ENCODE measurements around the gene COLGALT1. TPM values are rescaled to one million over a fixed set of nuclear protein-coding genes. Genes with fewer than 3 reads are reported as not detected.

Gene COLGALT1
- total RNA-seq, 1 donor from 2014 or later = 60.7 TPM

DNA sequence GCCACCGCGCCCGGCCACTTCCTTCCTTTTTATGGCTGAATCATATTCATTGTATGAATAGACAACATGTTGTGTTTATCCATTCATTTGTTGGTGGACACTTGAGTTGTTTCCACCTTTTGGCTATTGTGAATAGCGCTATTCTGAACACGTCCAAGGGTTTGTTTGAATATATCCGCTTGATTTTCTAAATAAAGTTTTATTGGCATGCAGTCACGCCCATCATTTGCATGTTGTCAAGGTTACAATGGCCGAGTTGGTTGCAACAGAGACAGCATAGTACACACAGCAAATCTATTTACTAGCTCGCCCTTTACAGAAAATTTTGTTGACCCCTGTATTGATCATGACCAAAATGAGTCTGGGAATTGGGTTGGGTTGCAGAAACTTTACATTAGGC lies 43.5 kb downstream of the COLGALT1 start:
- DNase-seq (ENCODE audit: low read depth in 2 of 2) = no peak

DNA sequence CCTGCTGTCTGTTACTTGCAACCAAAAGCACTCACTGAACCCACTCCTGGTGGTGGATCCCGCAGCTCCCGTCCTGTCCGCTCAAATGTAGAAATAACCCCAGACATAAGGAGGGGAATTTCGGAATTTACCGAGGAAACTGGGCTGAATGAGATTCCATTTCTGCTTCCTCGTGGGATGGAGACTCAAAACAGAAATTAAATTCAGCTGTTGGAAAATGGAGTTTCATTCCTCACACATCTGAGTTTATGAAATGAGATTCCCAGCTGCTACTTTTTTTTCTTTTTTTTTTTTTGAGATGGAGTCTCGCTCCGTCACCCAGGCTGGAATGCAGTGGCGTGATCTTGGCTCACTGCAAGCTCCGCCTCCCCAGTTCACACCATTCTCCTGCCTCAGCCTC lies 44.3 kb downstream of the COLGALT1 start:
- no peak for DNase-seq (ENCODE audit: low read depth in 2 of 2)

DNA sequence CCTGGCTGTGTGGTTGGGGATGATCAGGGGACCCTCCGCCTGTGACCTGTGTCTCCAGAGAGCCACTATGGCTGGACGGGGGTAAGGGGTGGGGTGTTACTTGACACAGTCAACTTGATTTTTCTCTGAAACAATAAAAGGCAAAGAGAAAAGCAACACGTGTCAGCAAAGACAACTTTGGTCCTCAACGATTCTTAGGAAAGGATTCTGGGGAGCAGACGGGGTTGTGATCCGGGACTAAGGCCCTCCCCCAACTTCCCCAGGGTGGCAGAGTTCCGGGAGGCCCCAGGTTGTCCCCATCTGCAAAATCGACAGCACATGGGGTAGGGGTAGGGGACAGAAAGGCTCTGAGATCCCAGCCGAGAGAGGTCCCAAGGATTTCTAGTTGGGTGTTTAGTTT lies 46.2 kb downstream of the COLGALT1 start:
- no peak for DNase-seq (ENCODE audit: low read depth in 2 of 2)

DNA sequence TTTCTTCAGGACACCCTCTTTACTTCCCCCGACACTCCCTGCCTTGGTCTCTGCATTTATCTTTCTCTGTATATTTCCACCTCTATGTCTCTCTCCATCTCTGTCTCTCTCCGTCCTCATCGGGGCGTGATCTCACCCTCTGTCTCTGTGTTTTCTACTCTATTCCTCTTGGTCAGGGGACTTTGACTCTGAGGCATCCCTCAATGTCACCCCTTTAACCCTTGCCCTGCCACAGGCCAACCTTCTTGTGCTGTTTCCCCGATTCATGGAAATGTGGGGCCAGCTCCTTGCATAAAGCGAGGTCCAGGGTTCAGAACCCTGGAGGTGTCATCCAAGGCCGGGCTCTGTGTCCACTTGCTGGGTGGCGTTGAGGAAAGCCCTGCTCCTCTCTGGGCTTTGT lies 46.8 kb downstream of the COLGALT1 start:
- DNase-seq (ENCODE audit: low read depth in 2 of 2) = no peak

DNA sequence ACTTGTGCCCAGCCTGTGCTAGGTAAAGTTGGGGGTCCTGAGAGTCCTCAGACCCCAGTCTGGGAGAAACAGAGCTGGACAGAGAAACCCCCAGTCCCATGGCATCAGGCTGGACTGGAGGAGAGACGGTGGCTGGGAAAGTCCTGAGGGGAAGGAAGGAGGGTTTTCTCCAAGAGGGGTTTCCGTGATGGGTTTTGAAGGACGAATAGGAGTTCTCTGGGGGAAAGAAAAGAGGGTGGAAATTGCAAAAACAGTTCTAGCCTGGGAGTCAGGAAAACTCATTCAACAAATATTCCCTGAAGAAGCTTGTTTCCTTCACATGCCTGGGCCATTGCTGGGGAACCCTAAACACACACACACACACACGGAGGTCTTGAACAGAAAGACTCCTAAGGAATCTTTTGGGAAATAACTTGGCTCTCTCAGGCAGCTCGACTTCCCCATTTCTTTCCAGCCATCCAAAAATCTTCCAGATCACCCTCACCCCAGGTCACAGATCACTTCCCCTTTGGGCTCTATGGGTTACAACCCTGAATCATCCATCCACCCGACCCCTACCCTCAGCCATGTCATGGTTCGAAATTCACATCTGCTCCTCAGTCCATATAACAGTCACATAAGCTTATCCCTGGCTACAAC lies 47.5 kb downstream of the COLGALT1 start:
- no peak for DNase-seq (ENCODE audit: low read depth in 2 of 2)

DNA sequence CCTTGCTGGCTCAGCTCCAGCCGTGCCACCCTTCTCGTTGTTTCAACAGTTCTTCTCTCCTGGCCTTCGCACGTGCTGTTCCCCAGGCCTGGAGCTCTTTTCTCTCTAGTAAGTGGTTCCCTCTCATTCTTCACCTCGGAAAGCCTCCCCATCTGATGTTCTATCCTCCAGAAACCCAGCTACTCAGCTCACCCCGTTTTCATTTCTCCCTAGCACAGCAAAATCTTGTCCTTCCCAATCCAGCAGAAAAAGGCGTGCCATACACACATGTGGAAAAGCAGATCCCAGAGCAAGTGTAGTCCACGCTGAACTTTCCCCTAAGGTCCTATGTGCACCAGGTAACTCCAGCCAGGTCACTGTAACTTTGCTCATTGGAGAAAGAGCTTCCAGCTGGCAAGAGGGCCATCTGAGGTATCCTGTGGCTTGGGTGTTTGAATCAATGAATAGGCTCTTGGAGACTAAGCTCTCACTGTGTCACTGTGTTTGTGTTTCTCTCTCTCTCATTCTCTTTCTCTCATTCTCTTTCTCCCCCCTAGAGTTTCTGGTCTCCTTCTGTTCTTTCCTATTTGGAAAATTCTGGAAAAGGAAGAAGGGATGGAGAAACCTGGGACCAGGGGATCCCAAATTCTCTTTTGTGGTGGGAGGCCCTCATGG lies 49.0 kb downstream of the COLGALT1 start:
- no peak for DNase-seq (ENCODE audit: low read depth in 2 of 2)

DNA sequence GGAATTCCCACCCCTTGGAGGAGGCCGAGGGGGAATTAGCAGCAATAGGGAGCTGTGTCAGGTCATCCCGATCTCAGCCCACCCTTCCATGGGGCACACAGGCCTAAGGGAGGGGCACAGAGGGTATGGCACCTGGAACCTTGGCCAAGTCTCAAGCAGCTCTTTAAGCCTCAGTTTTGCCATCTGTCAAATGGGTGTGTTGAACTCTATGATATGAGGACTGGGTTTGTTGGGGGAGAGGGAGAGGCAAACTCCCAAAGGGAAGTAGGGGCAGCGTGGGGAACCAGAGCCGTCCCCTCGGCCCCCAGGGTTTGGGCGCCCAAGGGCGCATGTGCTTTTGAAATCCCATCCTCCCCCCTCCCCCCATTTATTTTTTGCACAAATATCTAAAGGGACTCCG lies 49.7 kb downstream of the COLGALT1 start:
- DNase-seq (ENCODE audit: low read depth in 2 of 2) = no peak

DNA sequence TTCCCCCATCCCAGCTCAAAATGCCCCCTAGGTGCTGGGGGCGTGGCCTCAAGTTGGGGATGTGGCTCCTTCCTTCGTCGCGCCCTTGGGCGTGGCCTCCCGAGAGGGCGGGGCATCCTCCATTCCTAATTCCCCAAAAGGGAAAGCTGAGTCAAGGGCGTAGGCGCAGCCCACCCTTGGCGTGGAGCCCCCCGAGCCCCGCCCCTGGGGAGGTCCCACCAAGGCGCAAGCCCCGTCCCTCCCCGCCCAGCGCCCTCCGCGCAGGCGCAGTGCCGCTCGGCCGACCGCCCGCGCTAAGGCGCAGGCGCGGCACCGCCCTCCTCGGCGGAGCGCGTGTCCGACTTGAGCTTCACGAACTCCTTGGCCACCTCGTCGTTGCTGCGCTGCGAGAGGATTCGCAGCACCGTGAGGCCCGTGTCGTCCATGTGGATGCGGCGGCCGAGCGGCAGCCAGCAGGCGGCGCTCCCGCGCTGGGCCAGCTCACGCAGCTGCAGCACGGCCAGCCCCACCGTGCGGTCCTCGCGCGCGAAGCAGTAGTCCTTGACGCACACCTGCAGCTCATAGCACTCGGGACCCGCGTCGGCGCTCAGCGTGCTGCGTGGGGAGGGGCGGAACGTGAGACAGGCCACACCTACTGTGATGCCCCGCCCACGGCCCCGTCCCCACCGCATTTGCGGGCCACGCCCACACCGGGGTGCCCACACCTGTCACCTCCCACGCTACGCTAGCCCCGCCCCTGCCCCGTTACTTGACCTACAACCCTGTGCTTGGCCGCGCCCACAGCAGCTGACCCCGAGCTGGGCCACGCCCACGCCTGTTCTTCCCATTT lies 50.5 kb downstream of the COLGALT1 start:
- DNase-seq (ENCODE audit: low read depth in 2 of 2) = peak; percentile 28 to 65

DNA sequence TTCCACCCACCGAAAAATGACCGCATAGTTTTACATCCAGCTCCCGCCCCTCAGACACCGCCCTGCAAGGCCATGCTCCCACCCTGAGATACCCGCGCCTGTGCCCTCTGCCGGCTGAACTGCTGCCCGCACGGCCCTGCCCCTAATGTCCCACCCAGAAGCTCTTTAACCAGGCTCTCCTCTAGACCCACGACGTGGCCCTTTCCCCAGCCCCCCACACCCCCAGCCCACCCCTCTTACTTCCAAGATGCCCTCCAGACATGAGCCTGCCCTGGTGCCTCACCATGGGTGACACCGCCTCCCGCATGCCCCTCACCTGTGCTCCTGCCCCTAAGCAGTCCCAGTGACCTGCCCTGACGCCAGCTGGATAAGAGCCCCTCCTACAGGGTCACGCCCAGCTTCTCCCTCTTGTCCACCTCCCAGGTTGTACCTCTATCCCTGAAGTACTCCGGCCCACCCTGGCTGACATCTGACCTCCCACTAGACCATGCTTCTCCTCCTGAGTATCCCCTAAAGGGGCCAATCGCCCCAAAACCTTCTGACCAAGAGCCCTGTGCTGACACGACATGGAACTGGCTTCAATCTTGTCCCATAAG lies 51.2 kb downstream of the COLGALT1 start:
- peak in 1 of 2 donors; percentile 10 for DNase-seq (ENCODE audit: low read depth in 2 of 2)

DNA sequence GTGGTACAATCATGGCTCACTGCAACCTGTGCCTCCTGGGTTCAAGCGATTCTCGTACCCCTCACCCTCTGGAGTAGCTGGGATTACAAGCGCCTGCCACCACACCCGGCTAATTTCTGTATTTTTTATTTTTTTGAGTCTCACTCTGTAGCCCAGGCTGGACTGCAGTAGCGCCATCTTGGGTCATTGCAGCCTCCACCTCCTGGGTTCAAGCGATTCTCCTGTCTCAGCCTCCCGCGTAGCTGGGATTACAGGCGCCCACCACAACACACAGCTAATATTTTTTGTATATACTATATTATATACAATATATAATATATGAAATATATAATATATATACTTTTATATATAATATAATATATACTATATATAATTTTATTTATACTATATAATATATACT lies 52.5 kb downstream of the COLGALT1 start:
- no peak for DNase-seq (ENCODE audit: low read depth in 2 of 2)

DNA sequence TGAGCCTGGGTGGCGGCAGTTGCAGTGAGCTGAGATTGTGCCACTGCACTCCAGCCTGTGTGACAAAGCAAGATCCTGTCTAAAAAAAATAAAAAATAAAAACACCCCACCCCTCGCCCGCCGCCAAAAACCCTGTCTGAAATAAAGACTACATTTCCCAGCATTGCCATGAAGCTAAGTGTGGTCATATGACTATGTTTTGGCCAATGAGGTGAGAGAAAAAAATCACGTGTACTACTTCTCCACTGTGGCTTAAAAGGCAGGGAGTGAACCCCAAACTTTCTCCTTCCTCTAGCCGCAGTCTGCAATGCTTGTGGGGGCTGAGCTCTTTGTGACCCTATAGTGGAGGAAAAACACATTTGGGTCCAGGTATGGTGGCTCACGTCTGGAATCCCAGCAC lies 54.9 kb downstream of the COLGALT1 start:
- no peak for DNase-seq (ENCODE audit: low read depth in 2 of 2)

DNA sequence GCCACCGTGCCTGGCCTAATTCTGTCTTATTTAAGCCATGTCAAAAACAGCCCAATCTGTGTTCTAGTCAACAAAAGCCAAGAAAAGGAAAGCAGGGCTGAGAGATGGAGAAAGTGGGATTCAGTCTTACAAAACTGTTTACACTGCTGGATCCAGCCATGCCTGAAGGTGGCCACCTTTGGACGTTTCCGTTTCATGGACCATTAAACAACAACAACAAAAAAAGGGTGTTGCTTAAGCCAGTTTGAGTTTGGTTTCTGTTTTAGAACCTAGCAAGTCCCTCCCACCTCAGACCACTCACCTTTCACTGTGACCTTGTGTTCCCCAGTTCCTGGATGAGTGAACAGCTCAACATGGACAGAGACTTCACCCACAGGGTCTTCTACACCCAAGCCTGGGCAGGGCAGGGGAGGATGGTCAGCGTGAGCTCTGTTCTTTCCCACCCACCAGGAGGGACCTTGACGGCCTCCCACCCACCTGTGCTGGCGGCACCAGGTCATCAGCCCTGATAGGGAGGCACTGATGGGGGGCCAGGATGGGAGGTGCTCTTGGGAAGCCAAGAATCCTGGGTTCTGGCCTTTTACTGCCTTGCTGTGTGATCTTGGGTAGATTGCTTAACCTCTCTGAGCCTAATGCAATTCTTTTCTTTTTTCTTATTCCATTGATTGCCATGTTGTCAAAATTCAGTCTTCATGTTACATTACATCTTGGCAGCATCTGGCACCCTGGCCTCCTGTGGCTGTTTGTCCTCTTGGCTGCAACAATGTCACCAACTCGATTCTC lies 56.2 kb downstream of the COLGALT1 start:
- no peak for DNase-seq (ENCODE audit: low read depth in 2 of 2)

DNA sequence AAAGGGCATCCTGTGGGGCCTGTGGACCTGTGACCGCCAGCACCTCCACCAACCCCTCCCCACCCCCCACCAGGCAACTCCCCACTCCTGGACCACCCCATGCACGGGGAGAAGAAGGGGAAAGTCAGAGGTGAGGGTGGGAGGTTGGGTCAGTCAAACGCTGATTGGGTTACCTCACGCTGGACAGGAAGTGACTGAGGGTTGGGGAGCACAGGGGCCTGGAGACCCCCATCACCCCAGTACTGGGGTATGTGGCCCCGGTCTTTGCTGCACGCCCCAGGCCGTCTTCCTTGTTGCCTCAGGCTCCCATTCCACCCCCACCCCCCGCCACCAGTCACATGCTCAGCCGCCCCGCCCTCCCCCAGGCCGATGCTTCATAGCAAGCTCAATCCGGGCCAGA lies 59.0 kb downstream of the COLGALT1 start:
- DNase-seq (ENCODE audit: low read depth in 2 of 2) = no peak

DNA sequence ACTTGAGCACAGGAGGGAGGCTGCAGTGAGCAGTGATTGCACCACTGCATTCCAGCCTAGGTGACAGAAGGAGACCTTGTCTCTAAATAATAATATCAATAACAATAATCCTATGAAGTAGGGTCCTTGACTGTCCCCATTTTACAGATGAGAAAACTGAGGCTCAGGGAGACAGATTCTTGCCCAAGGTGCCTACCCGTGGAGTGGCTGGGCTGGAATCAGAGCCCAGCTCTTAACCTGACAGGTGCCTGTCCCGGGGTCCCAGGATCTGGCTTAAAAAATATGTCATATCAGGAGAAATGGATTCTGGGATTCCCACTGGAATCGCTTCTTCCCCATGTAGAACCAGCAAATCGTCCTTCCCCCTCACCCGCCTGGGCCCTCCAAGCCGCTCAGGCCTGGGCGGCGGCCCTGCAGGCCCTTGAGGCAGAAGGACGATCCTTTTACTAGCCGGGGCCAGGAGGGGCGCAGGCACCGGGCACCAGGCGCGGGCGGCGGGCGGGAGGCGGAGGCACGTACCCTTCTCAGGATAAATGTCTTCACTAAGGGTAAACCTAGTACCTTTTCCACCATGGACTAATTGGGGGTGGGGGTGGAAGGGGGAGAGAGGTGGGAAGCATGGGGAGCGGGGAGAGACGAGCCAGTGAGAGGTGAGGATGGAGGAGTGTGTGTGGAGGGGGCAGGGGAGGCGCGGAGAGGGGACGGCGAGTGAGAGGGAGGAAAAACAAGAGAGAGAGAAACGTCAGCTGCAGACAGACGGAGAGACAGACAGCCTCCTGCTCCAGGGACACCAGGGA lies 60.6 kb downstream of the COLGALT1 start:
- no peak for DNase-seq (ENCODE audit: low read depth in 2 of 2)

DNA sequence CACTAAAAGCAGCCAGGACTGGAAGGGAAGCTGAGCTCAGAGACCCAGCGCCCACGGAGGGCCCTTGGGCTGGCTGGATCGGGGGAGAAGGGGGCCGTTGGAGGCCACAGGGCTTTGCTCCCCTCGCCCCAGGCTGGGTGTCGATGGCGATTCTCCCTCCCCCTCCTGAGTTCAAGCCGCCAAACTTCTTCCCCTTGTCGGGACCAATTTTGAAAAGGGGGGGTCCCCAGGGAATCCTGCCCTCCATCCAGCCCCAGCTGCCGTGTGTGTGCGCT lies 61.2 kb downstream of the COLGALT1 start:
- DNase-seq (ENCODE audit: low read depth in 2 of 2) = no peak

DNA sequence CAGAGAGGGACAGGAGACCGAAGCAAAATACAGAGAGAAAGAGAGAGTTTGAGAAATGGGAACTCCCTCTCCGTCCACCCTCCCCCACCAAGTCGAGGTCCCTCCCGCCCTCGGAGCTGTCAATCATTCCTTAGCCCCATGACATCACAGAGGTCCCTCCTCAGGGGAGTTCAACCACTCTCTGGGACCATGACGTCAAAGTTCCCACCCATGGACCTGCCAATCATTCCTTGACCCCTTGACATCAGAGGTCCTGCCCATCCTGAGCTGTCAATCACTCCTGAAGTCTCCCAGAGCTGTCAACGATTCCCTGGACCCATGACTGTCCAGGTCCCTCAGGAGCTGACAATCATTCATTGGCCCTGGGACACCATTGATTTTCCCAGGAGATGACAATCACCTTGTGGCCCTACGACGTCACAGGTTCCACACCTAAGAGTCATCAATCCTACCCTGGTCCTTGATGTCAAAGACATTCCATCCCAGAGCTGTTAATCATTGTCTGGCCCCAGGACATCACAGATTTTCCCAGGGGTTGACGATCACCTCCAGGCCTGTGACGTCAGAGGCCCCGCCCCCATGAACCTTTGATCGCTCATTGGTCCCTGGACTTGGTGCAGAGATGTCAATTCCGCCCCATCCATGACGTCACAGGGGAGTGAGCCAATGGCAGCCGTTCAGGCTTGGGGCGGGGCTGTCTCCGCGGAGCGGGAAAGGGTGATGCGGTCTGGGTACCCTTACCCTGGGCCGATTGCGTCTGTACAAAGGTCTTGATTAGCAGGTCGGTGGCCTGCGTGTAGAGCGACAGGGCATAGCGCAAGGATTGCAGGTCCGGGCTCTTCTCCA lies 61.7 kb downstream of the COLGALT1 start:
- DNase-seq (ENCODE audit: low read depth in 2 of 2) = no peak

DNA sequence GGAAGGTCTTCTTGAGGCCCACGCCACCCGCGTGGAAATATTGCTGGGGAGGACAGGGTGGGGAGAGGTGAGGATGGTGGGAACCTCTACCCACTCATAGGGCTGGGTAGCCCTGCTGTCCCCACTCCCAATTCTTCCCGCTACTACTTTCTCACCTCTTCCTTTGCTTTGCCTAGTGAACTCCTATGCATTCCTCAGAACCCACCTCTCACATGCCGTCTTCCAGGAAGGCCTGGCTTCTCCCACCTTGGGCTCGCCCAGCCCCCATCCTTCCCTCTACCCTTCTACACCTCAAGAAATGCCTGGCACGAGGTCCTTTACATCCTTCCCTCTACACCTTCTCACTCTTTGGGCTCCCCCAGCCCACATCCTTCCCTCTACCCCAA lies 62.4 kb downstream of the COLGALT1 start:
- DNase-seq (ENCODE audit: low read depth in 2 of 2) = no peak

DNA sequence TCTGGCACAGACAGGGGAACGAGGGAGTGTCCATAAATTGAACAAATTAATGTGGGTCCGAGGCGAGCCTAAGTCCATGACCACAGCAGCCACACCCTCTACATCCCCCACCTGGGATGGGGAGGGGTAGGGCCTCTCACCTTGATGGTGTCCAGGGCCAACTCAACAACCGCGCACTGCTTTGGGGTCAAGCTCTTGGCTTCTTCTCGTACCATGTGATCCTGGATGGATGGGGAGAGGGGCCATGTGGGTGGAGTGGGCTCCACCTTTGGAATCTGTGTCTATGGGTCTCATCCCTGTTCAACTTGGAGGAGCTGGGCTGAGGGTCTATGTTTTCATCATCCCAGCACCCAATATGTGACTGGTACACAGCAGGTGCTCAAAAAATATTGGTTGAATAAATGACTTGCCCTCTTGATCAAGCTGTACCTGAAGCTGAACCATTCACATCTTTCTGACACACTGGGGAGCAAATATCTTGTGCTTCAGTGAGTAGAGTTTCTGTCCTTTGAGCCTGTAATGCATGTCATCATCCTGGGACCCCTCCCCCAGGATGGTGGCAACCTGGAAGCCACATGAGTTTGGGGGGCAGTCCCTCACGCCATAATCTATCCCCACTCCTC lies 62.9 kb downstream of the COLGALT1 start:
- DNase-seq (ENCODE audit: low read depth in 2 of 2) = no peak

DNA sequence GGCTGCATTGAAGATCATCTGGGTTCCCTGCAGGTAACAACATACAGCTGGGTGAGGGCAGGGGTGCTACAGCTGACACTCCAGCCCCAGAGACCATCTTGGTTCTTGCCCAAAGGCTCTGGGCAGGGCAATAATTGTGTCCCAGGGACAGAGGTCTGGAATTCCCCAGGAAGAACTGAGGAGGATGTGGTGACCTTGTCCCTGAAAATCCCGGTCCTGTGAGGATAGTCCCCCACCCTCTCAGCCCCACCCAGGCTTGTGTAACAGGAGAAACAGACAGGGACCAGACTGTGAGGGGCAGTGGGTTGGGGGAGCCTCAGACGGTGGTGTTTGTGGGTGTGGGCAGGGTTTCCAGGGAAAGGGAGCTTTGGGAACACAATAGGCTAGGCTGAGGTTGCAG lies 63.5 kb downstream of the COLGALT1 start:
- DNase-seq (ENCODE audit: low read depth in 2 of 2) = no peak

DNA sequence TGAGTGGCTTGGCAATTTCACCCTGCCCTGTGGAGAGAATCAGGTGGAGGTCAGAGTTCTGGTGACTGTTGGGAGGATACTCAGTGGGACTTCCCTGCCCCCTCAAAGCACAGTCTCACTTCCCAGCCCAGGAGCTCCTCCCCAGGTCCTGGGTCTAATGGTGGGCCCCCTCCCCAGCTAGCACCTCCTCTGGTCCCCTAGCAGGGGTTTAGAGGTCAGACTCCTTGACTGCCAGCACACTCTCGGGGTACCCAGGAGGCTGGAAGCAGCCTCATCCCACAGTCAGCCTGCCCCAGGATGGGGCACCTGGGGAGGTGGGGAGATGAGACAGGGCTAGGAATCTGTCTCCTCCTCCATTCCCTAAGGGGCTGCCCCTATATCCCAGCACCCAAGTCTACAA lies 65.2 kb downstream of the COLGALT1 start:
- no peak for DNase-seq (ENCODE audit: low read depth in 2 of 2)

Data from dermis microvascular lymphatic vessel endothelial cell (primary cell).